ENCODE results near the gene B3GALT4. TPM values are rescaled to one million over a fixed set of nuclear protein-coding genes. Genes with fewer than 3 reads are reported as not detected.

Gene B3GALT4
- total and polyA plus RNA-seq, 10 donors, result 11.5 to 31.6 (median 24.0) TPM

DNA sequence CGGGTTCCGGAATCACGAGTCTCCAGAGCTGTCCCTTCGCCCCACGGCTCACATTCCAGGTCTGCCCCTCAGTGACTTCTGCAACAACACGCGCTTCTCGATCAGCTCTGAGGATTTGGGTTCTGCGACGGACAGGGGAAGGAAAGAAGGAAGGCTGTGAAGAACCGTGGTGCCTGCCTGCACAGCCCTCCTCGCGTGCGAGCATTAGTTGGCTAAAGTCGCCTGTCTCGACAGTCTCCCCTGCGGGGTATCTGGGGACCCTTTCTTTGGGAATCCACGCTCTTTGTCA lies 28.3 kb upstream of the B3GALT4 start:
- Histone ChIP-seq H3K27me3 (replicated peaks in 1 of 7) (peaks cover 0 to 16% (median 0%) of the 10 kb centered on the region in 7 donors), H3K4me1 (peaks cover 10 to 45% (median 29%) of the 10 kb centered on the region in 6 donors), H3K27ac (peak overlapping the region; percentile 89 to 93 (median 91)), H3K9me3 (no peaks in the 10 kb centered on the region), H3K36me3 (peaks cover 0 to 22% (median 0%) of the 10 kb centered on the region in 6 donors), H3K4me3 (peak overlapping the region; percentile 33 to 73 (median 52))
- intact Hi-C loops (cut with DNase I; ENCODE audit: low total_unique reads), result loop anchor here (2.0 kb wide), 1 partner anchor 88 kb away; no protein-coding TSS in a partner anchor
- DNase-seq, result no peak
- TF ChIP-seq POLR2AphosphoS5 (IDR thresholded peaks at IDR 0.05) (no peak), POLR2A (IDR thresholded peaks at IDR 0.05) (no peak)
- TF ChIP-seq, protein P1, sequence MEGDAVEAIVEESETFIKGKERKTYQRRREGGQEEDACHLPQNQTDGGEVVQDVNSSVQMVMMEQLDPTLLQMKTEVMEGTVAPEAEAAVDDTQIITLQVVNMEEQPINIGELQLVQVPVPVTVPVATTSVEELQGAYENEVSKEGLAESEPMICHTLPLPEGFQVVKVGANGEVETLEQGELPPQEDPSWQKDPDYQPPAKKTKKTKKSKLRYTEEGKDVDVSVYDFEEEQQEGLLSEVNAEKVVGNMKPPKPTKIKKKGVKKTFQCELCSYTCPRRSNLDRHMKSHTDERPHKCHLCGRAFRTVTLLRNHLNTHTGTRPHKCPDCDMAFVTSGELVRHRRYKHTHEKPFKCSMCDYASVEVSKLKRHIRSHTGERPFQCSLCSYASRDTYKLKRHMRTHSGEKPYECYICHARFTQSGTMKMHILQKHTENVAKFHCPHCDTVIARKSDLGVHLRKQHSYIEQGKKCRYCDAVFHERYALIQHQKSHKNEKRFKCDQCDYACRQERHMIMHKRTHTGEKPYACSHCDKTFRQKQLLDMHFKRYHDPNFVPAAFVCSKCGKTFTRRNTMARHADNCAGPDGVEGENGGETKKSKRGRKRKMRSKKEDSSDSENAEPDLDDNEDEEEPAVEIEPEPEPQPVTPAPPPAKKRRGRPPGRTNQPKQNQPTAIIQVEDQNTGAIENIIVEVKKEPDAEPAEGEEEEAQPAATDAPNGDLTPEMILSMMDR (IDR thresholded peaks at IDR 0.05 in 8 of 11, conservative IDR thresholded peaks at IDR 0.05 in 3 of 11), result peak in 4 of 11 experiments; percentile 19 to 54 (median 38)
- 0 to 1% (median 1%) methylated on average over 18 of the region's 18 CpGs for WGBS, 5 donors

DNA sequence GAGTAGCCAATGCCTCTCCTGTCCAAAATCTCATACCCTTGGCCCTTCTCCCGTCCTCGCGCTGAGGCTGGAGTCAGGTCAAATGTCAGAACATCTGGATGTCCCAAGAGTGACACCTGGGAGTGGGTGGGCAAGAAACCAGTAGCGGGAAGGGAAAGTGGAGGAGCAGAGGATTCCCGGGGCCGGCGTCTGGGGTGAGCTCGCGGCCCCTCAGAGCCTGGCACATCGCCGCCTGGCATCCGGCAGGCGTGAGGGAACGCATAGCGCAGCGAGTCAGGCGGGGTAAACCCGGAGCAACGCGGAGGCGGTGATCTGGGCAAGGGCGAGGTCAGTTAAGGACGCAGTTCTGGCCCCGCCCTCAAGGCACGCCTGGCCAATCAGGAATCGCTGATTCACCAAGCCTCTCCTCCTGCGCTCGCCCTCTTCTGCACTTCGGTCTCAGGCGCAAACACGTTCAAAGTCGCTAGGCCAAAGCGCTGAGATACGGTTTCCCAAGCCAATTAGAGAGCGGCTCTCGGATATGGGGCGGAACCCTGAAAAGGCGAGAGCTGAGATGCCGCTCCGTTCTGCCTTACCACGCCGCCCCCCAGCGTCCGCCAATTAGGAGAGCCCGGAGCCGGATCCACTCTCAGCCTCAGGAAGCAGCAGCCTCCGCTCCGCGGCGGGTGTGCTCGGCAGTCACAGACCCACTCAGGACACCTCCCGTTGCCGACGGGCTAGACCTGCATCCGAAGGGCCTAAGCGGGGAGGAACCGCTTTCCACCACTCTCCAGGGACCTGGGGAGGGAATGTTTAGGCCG lies 27.8 kb upstream of the B3GALT4 start:
- 0 to 1% (median 0%) methylated on average over 33 to 58 of the region's 58 CpGs for WGBS, 5 donors
- TF ChIP-seq, protein P1 (IDR thresholded peaks at IDR 0.05 in 8 of 11, conservative IDR thresholded peaks at IDR 0.05 in 3 of 11), result peak in 7 of 11 experiments; percentile 10 to 58 (median 27)
- TF ChIP-seq POLR2AphosphoS5 (IDR thresholded peaks at IDR 0.05), result peak; percentile 94 to 97 (median 96)
- TF ChIP-seq POLR2A (IDR thresholded peaks at IDR 0.05), result peak; percentile 25 to 77 (median 71)
- H3K4me1 ChIP-seq, result peaks cover 10 to 45% (median 29%) of the 10 kb centered on the region in 6 donors
- no peaks in the 10 kb centered on the region for H3K9me3 ChIP-seq
- H3K36me3 ChIP-seq, result peaks cover 0 to 22% (median 0%) of the 10 kb centered on the region in 6 donors
- H3K27me3 ChIP-seq (replicated peaks in 1 of 7), result peaks cover 0 to 16% (median 0%) of the 10 kb centered on the region in 7 donors
- H3K27ac ChIP-seq, result peak overlapping the region; percentile 89 to 93 (median 91)
- peak overlapping the region; percentile 36 to 73 (median 52) for H3K4me3 ChIP-seq
- intact Hi-C loops (cut with DNase I; ENCODE audit: low total_unique reads), result loop anchor here (2.0 kb wide), 1 partner anchor 88 kb away; no protein-coding TSS in a partner anchor
- DNase-seq, result peak; percentile 98

DNA sequence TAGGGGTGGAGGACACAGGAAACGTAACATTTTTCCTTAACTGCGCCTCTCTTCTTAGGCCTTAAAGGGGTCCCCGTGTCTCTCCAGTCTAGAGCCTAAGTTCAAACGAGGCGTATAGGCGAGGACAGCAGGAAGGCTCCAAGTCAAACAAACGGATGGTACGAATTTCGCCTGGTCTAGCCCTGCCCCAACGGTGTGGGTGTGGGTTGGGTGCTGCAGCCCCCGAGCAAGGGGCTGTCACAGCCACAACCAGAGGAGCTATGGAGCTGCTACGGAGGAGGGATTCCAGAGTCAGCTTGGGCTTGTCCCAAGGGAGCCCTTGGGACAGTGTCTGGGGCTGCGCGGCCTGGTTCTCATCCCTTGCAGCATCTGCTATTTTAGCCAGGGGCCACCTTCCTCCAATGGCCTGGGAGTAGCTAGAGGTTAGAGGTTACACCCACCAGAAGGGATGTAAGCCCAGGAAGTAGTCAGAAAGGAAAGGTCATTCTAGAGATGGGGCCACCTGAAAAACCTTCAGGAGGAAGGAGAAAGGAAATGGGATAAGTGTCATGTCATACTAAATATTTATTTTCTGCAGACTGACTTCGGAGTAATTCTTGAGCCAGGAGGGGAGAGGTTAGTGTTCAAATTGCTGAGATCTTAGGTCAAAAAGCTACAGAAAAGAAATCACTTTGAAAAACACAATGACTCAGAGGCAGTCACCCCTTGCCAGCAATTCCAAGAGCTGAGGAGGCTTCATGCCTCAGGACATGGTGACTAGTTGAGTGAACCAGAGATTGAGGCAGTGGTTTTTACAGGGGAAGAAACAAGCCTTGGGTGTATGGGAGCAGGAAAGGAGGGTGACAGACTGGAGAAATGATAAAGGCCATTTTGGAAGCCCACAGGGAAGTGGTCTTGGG lies 26.9 kb upstream of the B3GALT4 start:
- peaks cover 0 to 13% (median 0%) of the 10 kb centered on the region in 7 donors for H3K27me3 ChIP-seq (replicated peaks in 1 of 7)

More for the DNA sequence above, 26.9 kb upstream of the B3GALT4 start:
- Histone ChIP-seq H3K9me3 (no peaks in the 10 kb centered on the region), H3K4me1 (peaks cover 10 to 45% (median 29%) of the 10 kb centered on the region in 6 donors), H3K4me3 (peak overlapping the region; percentile 36 to 73 (median 52)), H3K27ac (peak overlapping the region; percentile 89 to 93 (median 91)), H3K36me3 (peaks cover 0 to 29% (median 0%) of the 10 kb centered on the region in 6 donors)
- peak; percentile 78 for DNase-seq
- WGBS, 5 donors, result 17 to 22% (median 18%) methylated on average over 14 to 15 of the region's 15 CpGs
- intact Hi-C loops (cut with DNase I; ENCODE audit: low total_unique reads), result loop anchor here (2.0 kb wide), 1 partner anchor 89 kb away; no protein-coding TSS in a partner anchor
- no peak for TF ChIP-seq POLR2AphosphoS5 (IDR thresholded peaks at IDR 0.05)
- TF ChIP-seq POLR2A (IDR thresholded peaks at IDR 0.05), result no peak
- TF ChIP-seq, protein P1 (IDR thresholded peaks at IDR 0.05 in 8 of 11, conservative IDR thresholded peaks at IDR 0.05 in 3 of 11), result no peak

All from spleen (tissue), 11 donors.